Measurements from ENCODE around the gene RPL27A. TPM values are rescaled to one million over a fixed set of nuclear protein-coding genes. Genes with fewer than 3 reads are reported as not detected.

RPL27A gene
- total RNA-seq, 1 experiment from 2014 or later = 1,055 TPM

- Histone ChIP-seq H3K4me2 (ENCODE audit: low read length) (peak overlapping the region; percentile 80), H3K9me3 (ENCODE audit: control insufficient read depth in 1 of 2, insufficient read depth in 1 of 2, low read depth in 1 of 2, low read length in 2 of 2) (no peaks in the 10 kb centered on the region), H3K79me2 (ENCODE audit: insufficient read depth, low read length) (peaks cover 66% of the 10 kb centered on the region), H2AFZ (ENCODE audit: low read depth, low read length, poor library complexity, severe bottlenecking) (no peak overlapping the region), H4K20me1 (ENCODE audit: insufficient read depth) (peaks cover 3% of the 10 kb centered on the region; the same call in 1 of the 2 replicates), H3K9ac (ENCODE audit: low read length) (peak overlapping the region; percentile 99), H3K27ac (ENCODE audit: low read depth, low read length) (peak overlapping the region; percentile 97; the same call in 1 of the 2 replicates), H3K27me3 (ENCODE audit: insufficient read depth, low read length) (no peaks in the 10 kb centered on the region), H3K4me3 (replicated peaks in 1 of 2; ENCODE audit: low read depth in 1 of 2, low read length in 2 of 2) (no peak overlapping the region), H3K9me2 (ENCODE audit: insufficient read depth) (no peaks in the 10 kb centered on the region), H3K4me1 (ENCODE audit: control insufficient read depth in 1 of 2, insufficient read depth in 2 of 2, low read length in 2 of 2) (peaks cover 27 to 63% of the 10 kb centered on the region in 2 experiments), H3K36me3 (ENCODE audit: control insufficient read depth in 1 of 2, insufficient read depth in 2 of 2, low read length in 2 of 2) (peaks cover 24 to 42% of the 10 kb centered on the region in 2 experiments)
- no peak for ATAC-seq
- TF ChIP-seq SIN3A (IDR thresholded peaks at IDR 0.05; ENCODE audit: low read depth) = no peak
- no peak for TF ChIP-seq ZFX (IDR thresholded peaks at IDR 0.05)
- TF ChIP-seq FOSL1 (IDR thresholded peaks at IDR 0.05; ENCODE audit: low read depth) = no peak
- TF ChIP-seq CTCF (IDR thresholded peaks at IDR 0.05 in 2 of 3, conservative IDR thresholded peaks at IDR 0.05 in 1 of 3; ENCODE audit: borderline replicate concordance in 1 of 3, insufficient read depth in 1 of 3, low read depth in 2 of 3, low read length in 2 of 3) = no peak
- TF ChIP-seq JUND (IDR thresholded peaks at IDR 0.05) = no peak
- TF ChIP-seq ATF3 (IDR thresholded peaks at IDR 0.05) = no peak
- TF ChIP-seq EZH2phosphoT487 (IDR thresholded peaks at IDR 0.05; ENCODE audit: borderline replicate concordance) = no peak
- TF ChIP-seq ELF1 (IDR thresholded peaks at IDR 0.05; ENCODE audit: borderline replicate concordance, low read depth) = no peak
- no peak for TF ChIP-seq YY1 (IDR thresholded peaks at IDR 0.05; ENCODE audit: extremely low read depth, insufficient replicate concordance, low read depth, low read length)
- ChIA-PET POLR2A (interaction anchor here (1.0 to 3.4 kb wide), 3 partner anchors 28 to 182 kb away, joined by 3 to 22 read pairs (median 3); no protein-coding TSS in a partner anchor), CTCF (interaction anchor here (1.4 kb wide), 1 partner anchor 273 kb away, joined by 4 read pairs; no protein-coding TSS in a partner anchor), RAD21 (ENCODE audit: low non-redundant PET in 1 of 2, low total read pairs in 2 of 2, uncharacterized antibody in 2 of 2, unreplicated experiment in 2 of 2) (no interaction called here)
- intact Hi-C loops (cut with micrococcal nuclease) = loop anchor here (5.0 kb wide), 2 partner anchors 186 to 276 kb away; partner anchors contain the start of gene TMEM9B
- DNase-seq (ENCODE audit: low read depth, low spot score) = no peak
- no TSS peak for BruUV-seq (replicated peaks)
Measured at GRCh38 chr11:8686325-8686724, 3.7 kb downstream of the RPL27A start.
